ENCODE results near the gene EGFLAM. TPM values are rescaled to one million over a fixed set of nuclear protein-coding genes. Genes with fewer than 3 reads are reported as not detected.
A peak's percentile ranks its signal among the peaks of the same experiment; 100 is the strongest.

The EGFLAM gene
- total and polyA plus RNA-seq, 3 donors from 2014 or later = 12.0 to 38.8 (median 15.2) TPM

DNA sequence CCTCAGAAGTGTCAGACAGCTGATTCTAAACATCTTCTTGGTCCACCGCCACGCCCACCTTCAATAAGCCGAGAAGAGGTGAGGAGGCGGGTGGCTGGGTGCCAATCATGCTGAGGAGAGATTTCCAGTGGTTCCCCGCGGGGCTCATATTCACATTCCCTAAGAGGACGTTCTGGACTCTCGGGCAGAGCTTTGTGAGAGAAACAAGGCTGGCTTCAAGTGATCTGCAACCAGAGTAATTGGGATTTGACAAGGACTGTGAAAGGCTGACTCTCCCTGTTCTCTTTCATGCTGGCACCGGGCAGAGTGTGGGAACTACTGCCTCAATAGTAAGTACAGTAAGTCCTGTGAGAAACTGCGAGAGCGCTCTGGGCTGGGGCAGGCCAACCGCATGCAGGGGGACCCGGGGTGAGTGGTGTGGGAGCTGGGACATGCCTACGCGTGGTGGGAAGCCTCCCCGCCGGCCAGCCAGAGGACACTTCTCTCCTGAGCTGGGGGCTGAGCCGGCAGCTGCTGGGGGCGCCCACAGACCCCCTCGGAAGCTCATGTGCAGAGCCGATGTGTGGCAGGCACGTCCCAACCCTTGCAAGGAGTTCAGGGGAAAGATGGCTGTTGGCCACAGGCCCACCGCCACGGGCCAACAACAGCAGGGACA lies 187.1 kb downstream of the EGFLAM start:
- Histone ChIP-seq H3K36me3 (ENCODE audit: low read depth, missing control alignments) (no peaks in the 10 kb centered on the region), H3K4me3 (peak overlapping the region; percentile 62 to 65), H3K4me1 (no peaks in the 10 kb centered on the region), H3K27me3 (no peaks in the 10 kb centered on the region), H3K9me3 (no peaks in the 10 kb centered on the region), H3K27ac (peak overlapping the region; percentile 66 to 87)
- intact Hi-C loops (cut with DNase I; ENCODE audit: low total_unique reads) = loop anchor here (10.0 kb wide), 2 partner anchors 219 to 359 kb away; no protein-coding TSS in a partner anchor
- 16 to 34% methylated on average over 10 to 24 of the region's 24 CpGs for WGBS, 2 donors
- peak; percentile 75 for DNase-seq
- TF ChIP-seq, protein P1, sequence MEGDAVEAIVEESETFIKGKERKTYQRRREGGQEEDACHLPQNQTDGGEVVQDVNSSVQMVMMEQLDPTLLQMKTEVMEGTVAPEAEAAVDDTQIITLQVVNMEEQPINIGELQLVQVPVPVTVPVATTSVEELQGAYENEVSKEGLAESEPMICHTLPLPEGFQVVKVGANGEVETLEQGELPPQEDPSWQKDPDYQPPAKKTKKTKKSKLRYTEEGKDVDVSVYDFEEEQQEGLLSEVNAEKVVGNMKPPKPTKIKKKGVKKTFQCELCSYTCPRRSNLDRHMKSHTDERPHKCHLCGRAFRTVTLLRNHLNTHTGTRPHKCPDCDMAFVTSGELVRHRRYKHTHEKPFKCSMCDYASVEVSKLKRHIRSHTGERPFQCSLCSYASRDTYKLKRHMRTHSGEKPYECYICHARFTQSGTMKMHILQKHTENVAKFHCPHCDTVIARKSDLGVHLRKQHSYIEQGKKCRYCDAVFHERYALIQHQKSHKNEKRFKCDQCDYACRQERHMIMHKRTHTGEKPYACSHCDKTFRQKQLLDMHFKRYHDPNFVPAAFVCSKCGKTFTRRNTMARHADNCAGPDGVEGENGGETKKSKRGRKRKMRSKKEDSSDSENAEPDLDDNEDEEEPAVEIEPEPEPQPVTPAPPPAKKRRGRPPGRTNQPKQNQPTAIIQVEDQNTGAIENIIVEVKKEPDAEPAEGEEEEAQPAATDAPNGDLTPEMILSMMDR (IDR thresholded peaks at IDR 0.05) = no peak
- no peak for TF ChIP-seq POLR2A (IDR thresholded peaks at IDR 0.05)

DNA sequence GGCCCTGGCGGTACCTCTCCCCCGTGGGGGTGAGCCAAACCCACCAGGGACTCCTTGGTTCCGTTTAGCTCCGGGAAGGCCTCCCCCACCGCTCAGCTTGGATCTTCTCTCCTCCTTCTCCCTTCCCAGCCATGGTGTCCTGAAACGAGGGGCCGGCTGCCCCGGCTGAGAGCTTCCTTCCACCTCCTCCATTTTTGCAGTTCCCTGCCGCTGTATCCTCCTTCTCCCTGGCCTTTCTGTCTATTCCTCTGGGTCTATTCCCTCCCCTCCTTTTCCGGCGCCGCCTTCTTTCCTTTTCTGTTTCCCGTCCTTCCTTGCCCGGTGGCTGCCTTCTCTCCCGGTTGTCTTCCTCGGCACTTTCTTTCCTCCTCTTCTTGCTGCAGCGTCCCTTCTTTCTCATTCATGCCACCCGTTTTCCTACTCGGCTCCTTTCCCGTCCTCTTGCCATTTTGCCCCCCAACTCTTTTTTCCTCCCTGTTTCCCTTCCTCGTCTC lies 187.7 kb downstream of the EGFLAM start:
- Histone ChIP-seq H3K27me3 (no peaks in the 10 kb centered on the region), H3K4me3 (peak overlapping the region; percentile 62 to 65), H3K9me3 (no peaks in the 10 kb centered on the region), H3K27ac (peak overlapping the region; percentile 66 to 87), H3K36me3 (ENCODE audit: low read depth, missing control alignments) (no peaks in the 10 kb centered on the region), H3K4me1 (no peaks in the 10 kb centered on the region)
- DNase-seq = peak; percentile 61
- intact Hi-C loops (cut with DNase I; ENCODE audit: low total_unique reads) = loop anchor here (10.0 kb wide), 2 partner anchors 219 to 359 kb away; no protein-coding TSS in a partner anchor
- 21 to 39% methylated on average over 21 of the region's 21 CpGs for WGBS, 2 donors
- TF ChIP-seq, protein P1 (IDR thresholded peaks at IDR 0.05) = no peak
- TF ChIP-seq POLR2A (IDR thresholded peaks at IDR 0.05) = no peak

DNA sequence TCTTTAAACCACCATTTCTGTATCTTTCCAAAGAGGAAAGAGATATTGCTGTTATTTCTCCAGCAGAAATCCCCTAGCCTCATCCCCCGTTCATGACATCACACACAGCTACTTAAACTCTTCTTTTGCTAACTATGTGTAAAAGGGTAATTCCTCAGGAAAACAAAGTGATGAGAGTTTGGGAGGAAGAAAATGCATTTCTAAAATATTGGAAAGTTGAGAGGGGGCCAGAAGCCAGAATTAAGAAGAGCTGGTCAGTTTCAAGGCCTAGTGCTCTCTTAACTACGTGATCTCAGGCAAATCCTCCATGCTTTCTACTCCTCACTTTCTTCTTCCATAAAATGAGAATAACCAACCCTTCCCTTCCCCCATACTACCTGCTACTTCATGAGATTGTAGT lies 188.7 kb downstream of the EGFLAM start:
- Histone ChIP-seq H3K9me3 (no peaks in the 10 kb centered on the region), H3K4me3 (peak overlapping the region in 1 of 2 donors; percentile 65), H3K27ac (peak overlapping the region in 1 of 2 donors; percentile 87)

DNA sequence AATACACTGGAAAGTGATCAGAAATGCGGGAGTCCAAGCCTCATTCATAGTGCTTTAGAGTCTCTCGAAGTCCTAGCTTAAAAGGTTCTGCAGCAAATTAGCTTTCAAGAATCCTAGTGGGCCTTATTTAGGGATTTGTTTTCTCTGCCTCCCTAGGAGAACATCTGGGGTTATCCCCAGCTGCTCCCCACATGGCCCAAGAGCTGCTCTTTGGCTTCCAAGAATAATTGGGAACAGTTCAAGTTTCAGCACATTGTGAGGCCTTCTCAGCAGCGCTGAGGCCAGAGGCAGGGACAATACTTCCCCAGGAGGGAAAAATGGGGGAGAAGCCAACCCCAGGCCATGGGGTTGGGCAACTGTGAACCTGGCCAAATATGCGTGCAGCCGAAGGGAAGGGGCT lies 189.4 kb downstream of the EGFLAM start:
- H3K27ac ChIP-seq = peak overlapping the region in 1 of 2 donors; percentile 87

More for the DNA sequence above, 188.7 kb downstream of the EGFLAM start:
- Histone ChIP-seq H3K27me3 (no peaks in the 10 kb centered on the region), H3K36me3 (ENCODE audit: low read depth, missing control alignments) (no peaks in the 10 kb centered on the region), H3K4me1 (no peaks in the 10 kb centered on the region)
- intact Hi-C loops (cut with DNase I; ENCODE audit: low total_unique reads) = loop anchor here (10.0 kb wide), 2 partner anchors 218 to 358 kb away; no protein-coding TSS in a partner anchor
- 75% methylated on average over 2 of the region's 2 CpGs for WGBS, 2 donors
- no peak for DNase-seq
- no peak for TF ChIP-seq POLR2A (IDR thresholded peaks at IDR 0.05)
- TF ChIP-seq, protein P1 (IDR thresholded peaks at IDR 0.05) = no peak

More for the DNA sequence above, 189.4 kb downstream of the EGFLAM start:
- H3K27me3 ChIP-seq = no peaks in the 10 kb centered on the region
- H3K9me3 ChIP-seq = no peaks in the 10 kb centered on the region
- peak; percentile 53 for DNase-seq
- intact Hi-C loops (cut with DNase I; ENCODE audit: low total_unique reads) = loop anchor here (10.0 kb wide), 2 partner anchors 217 to 357 kb away; no protein-coding TSS in a partner anchor
- no peaks in the 10 kb centered on the region for H3K36me3 ChIP-seq (ENCODE audit: low read depth, missing control alignments)
- no peaks in the 10 kb centered on the region for H3K4me1 ChIP-seq
- no peak overlapping the region for H3K4me3 ChIP-seq
- 53 to 63% methylated on average over 5 of the region's 5 CpGs for WGBS, 2 donors
- TF ChIP-seq, protein P1 (IDR thresholded peaks at IDR 0.05) = no peak
- no peak for TF ChIP-seq POLR2A (IDR thresholded peaks at IDR 0.05)

All from testis (tissue), 3 donors.